SU-DHL-6 (cell line): ENCODE measurements around the gene GMCL1.

Source experiments
- H2AFZ ChIP-seq: fragments of 200-600 bp; sonication (generic); 2 replicates; pipeline ENCODE4 v1.6.1; 2014; ENCODE audit warnings: low read depth, mild to moderate bottlenecking, moderate library complexity, mixed read lengths, antibody characterized with exemption, low read length; ENCODE audit not compliant: severe bottlenecking
- H3F3A ChIP-seq: fragments of 200-600 bp; shearing (Covaris generic); 2 replicates; pipeline ENCODE4 v1.6.0; 2016; ENCODE audit warnings: antibody characterized with exemption, mild to moderate bottlenecking; ENCODE audit not compliant: insufficient read depth
- H3K27ac ChIP-seq: fragments of 200-600 bp; sonication (generic); 2 replicates; pipeline ENCODE4 v1.5.1; 2016; ENCODE audit warnings: low read depth, mild to moderate bottlenecking, low read length, moderate library complexity, mixed read lengths
- H3K27me3 ChIP-seq: fragments of 200-600 bp; sonication (generic), shearing (Covaris generic); 2 replicates; pipeline ENCODE4 v1.6.0; 2014; ENCODE audit warnings: mild to moderate bottlenecking, low read length
- H3K36me3 ChIP-seq: fragments of 200-600 bp; sonication (generic); 2 replicates; pipeline ENCODE4 v1.6.1; 2014; ENCODE audit warnings: mild to moderate bottlenecking, low read length, mixed read lengths
- H3K4me2 ChIP-seq: fragments of 300-600, 200-600 bp; shearing (Covaris generic), sonication (generic); 2 replicates; pipeline ENCODE4 v1.6.0; 2014; ENCODE audit warnings: low read length, low read depth, mild to moderate bottlenecking; ENCODE audit not compliant: poor library complexity, severe bottlenecking
- H3K4me3 ChIP-seq: fragments of 200-600 bp; sonication (generic); 2 replicates; pipeline ENCODE4 v1.5.1; 2014; ENCODE audit warnings: antibody characterized with exemption, low read length, mild to moderate bottlenecking, mixed read lengths; ENCODE audit not compliant: insufficient read depth, poor library complexity, severe bottlenecking
- H3K79me2 ChIP-seq: fragments of 200-600 bp; sonication (generic); 2 replicates; pipeline ENCODE4 v1.6.1; 2014; ENCODE audit warnings: mild to moderate bottlenecking, low read length, moderate library complexity; ENCODE audit not compliant: insufficient read depth
- H3K9ac ChIP-seq: fragments of 200-600 bp; sonication (generic); 2 replicates; pipeline ENCODE4 v1.7.0; 2014; ENCODE audit warnings: mild to moderate bottlenecking, low read length
- H3K9me2 ChIP-seq: fragments of 200-600 bp; sonication (generic); replicated peaks from 2 replicates; pipeline ENCODE4 v1.6.1; 2014; ENCODE audit warnings: low read length; ENCODE audit not compliant: insufficient read depth
- H3K9me3 ChIP-seq: fragments of 200-600 bp; sonication (generic); 2 replicates; pipeline ENCODE4 v1.6.1; 2014; ENCODE audit warnings: low read length, mixed read lengths; ENCODE audit not compliant: insufficient read depth
- H4K20me1 ChIP-seq: fragments of 200-600 bp; sonication (generic); 2 replicates; pipeline ENCODE4 v1.6.1; 2014; ENCODE audit warnings: low read depth, mild to moderate bottlenecking, antibody characterized with exemption, low read length, moderate library complexity, mixed read lengths
- EZH2phosphoT487 ChIP-seq: fragments of 200-600 bp; sonication (generic), shearing (Covaris generic); conservative IDR thresholded peaks from 2 replicates; pipeline ENCODE4 v1.6.1; 2018; ENCODE audit warnings: mild to moderate bottlenecking, antibody characterized with exemption, low read length, moderate library complexity, mixed read lengths
- TF ChIP-seq, protein P1 (sequence below): fragments of 200-600 bp; sonication (generic); IDR thresholded peaks from one replicate; pipeline ENCODE4 v1.5.1; 2017; ENCODE audit warnings: antibody characterized with exemption, mild to moderate bottlenecking, low read length, moderate library complexity; ENCODE audit not compliant: insufficient read depth, poor library complexity, severe bottlenecking

GMCL1 gene

GRCh38 chr2:69918401-69918800 lies 88.9 kb downstream of the GMCL1 start:
- TF ChIP-seq EZH2phosphoT487, result no peak
- TF ChIP-seq, protein P1, sequence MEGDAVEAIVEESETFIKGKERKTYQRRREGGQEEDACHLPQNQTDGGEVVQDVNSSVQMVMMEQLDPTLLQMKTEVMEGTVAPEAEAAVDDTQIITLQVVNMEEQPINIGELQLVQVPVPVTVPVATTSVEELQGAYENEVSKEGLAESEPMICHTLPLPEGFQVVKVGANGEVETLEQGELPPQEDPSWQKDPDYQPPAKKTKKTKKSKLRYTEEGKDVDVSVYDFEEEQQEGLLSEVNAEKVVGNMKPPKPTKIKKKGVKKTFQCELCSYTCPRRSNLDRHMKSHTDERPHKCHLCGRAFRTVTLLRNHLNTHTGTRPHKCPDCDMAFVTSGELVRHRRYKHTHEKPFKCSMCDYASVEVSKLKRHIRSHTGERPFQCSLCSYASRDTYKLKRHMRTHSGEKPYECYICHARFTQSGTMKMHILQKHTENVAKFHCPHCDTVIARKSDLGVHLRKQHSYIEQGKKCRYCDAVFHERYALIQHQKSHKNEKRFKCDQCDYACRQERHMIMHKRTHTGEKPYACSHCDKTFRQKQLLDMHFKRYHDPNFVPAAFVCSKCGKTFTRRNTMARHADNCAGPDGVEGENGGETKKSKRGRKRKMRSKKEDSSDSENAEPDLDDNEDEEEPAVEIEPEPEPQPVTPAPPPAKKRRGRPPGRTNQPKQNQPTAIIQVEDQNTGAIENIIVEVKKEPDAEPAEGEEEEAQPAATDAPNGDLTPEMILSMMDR, result no peak
- Histone ChIP-seq H4K20me1 (no peaks in the 10 kb centered on the region), H3K27ac (no peak overlapping the region), H3K9ac (no peak overlapping the region), H3K27me3 (no peaks in the 10 kb centered on the region), H3K4me3 (no peak overlapping the region), H3K79me2 (no peaks in the 10 kb centered on the region), H3K9me3 (no peaks in the 10 kb centered on the region), H3K36me3 (no peaks in the 10 kb centered on the region; the same call in 1 of the 2 replicates), H3F3A (peaks cover 19% of the 10 kb centered on the region), H3K4me2 (peak overlapping the region; percentile 36), H2AFZ (peak overlapping the region; percentile 6), H3K9me2 (no peaks in the 10 kb centered on the region)

- no peaks in the 10 kb centered on the region for H4K20me1 ChIP-seq
- H3K4me2 ChIP-seq, result no peak overlapping the region
- no peak overlapping the region for H2AFZ ChIP-seq
- no peak overlapping the region for H3K27ac ChIP-seq
- H3K27me3 ChIP-seq, result no peaks in the 10 kb centered on the region
- H3K4me3 ChIP-seq, result no peak overlapping the region
- peaks cover 8% of the 10 kb centered on the region; the same call in 1 of the 2 replicates for H3F3A ChIP-seq
- no peak overlapping the region for H3K9ac ChIP-seq
- H3K36me3 ChIP-seq, result no peaks in the 10 kb centered on the region; the same call in 1 of the 2 replicates
- TF ChIP-seq, protein P1, result no peak
- no peak for TF ChIP-seq EZH2phosphoT487
- H3K9me2 ChIP-seq, result no peaks in the 10 kb centered on the region
- no peaks in the 10 kb centered on the region for H3K79me2 ChIP-seq
- H3K9me3 ChIP-seq, result no peaks in the 10 kb centered on the region
These were observed 93.7 kb downstream of the GMCL1 start for GRCh38 chr2:69923116-69923515.

DNA sequence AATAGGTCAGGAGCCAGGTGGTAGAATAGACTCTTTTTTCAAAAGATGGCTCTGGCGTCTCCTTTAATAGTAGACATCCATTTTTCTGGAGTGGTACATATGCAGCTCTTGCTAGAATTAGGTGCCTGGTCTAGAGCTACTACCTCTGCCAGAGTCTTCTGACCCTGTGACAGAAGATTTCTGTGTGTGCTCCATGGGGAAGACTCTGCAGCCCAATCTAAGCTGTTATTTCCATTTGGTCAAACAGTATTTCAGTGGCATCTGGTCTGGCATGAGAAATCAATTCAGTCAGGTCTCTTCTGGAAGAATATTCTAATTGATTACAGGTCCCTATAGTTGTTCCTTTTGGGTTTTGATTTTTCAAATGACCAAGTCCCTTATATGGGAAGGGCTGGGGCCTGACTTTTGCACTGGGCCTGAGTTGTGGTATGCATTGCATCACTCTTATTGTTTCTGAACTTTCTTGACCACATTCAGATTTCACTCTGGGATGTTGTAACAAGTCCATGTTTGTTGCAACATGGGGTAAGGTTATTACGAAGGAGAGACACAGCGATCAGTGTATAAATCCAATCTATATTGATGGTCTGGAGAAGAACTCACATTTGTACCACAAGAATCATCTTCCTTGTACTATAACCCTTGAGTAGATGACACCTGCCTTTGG lies 97.5 kb downstream of the GMCL1 start:
- no peaks in the 10 kb centered on the region for H4K20me1 ChIP-seq
- H3K79me2 ChIP-seq, result no peaks in the 10 kb centered on the region
- no peaks in the 10 kb centered on the region for H3K9me3 ChIP-seq
- H3F3A ChIP-seq, result no peaks in the 10 kb centered on the region
- H3K9me2 ChIP-seq, result no peaks in the 10 kb centered on the region
- no peak overlapping the region for H3K27ac ChIP-seq
- no peaks in the 10 kb centered on the region for H3K27me3 ChIP-seq
- H2AFZ ChIP-seq, result no peak overlapping the region
- TF ChIP-seq EZH2phosphoT487, result no peak
- TF ChIP-seq, protein P1, result no peak
- H3K36me3 ChIP-seq, result no peaks in the 10 kb centered on the region; the same call in 1 of the 2 replicates
- no peak overlapping the region for H3K4me3 ChIP-seq
- no peak overlapping the region for H3K4me2 ChIP-seq
- H3K9ac ChIP-seq, result no peak overlapping the region
